Endothelial cell of umbilical vein (primary cell): ENCODE results near the gene ADD1. TPM values are rescaled to one million over a fixed set of nuclear protein-coding genes. Genes with fewer than 3 reads are reported as not detected.

Experiments
- BruUV-seq: library from RNA; stranded (reverse); fragments of 400-500 nt; replicated peaks from 2 replicates; lab custom pipeline; 2021; lab: Mats Ljungman, UMichigan
- CTCF ChIA-PET: fragments of 300-600, 350-600 bp; sonication (Branson Sonifier 250); formaldehyde crosslinking; loops from one replicate; lab custom pipeline; 2021; ENCODE audit warnings: antibody characterized with exemption, inconsistent platforms; lab: Charles Lee
- POLR2A ChIA-PET: fragments of 300-600, 350-600 bp; sonication (Branson Sonifier 250); formaldehyde crosslinking; loops from one replicate; lab custom pipeline; 2021; ENCODE audit warnings: antibody characterized with exemption, inconsistent platforms; lab: Charles Lee
- DNase-seq: peaks from one replicate; pipeline ENCODE4 v3.0.0-alpha.2; 2011; ENCODE audit warnings: low read depth, low spot score
- FAIRE-seq: peaks from 2 replicates; lab custom pipeline; 2011; peaks lifted over from hg19 to GRCh38; lab: Jason Lieb, UNC
- H2AFZ ChIP-seq: 2 replicates; pipeline ENCODE4 v1.6.0; 2012; ENCODE audit warnings: low read depth, low read length, control low read depth, inconsistent platforms
- H3K27ac ChIP-seq: 2 replicates; pipeline ENCODE4 v1.5.1; 2011; ENCODE audit warnings: low read depth, mild to moderate bottlenecking, control low read depth, low read length, moderate library complexity; ENCODE audit not compliant: insufficient read depth
- H3K27me3 ChIP-seq, 2 experiments: 2 replicates each; pipeline versions ENCODE4 v1.6.0 to v1.6.1; 2011; ENCODE audit warnings: low read length in 2 of 2, mixed read lengths in 1 of 2; ENCODE audit not compliant: control insufficient read depth in 2 of 2, insufficient read depth in 2 of 2
- H3K36me3 ChIP-seq, 2 experiments: 2 replicates in 1 of 2; 3 replicates in 1 of 2; pipeline ENCODE4 v1.5.1; 2011; ENCODE audit warnings: low read length in 2 of 2, mild to moderate bottlenecking in 1 of 2, moderate library complexity in 1 of 2; ENCODE audit not compliant: control insufficient read depth in 2 of 2, insufficient read depth in 2 of 2; ENCODE audit errors: extremely low read depth in 1 of 2
- H3K4me1 ChIP-seq: 3 replicates; pipeline ENCODE4 v1.5.1; 2011; ENCODE audit warnings: mild to moderate bottlenecking, low read length; ENCODE audit not compliant: control insufficient read depth, insufficient read depth; ENCODE audit errors: extremely low read depth
- H3K4me2 ChIP-seq: 2 replicates; pipeline ENCODE4 v1.6.1; 2011; ENCODE audit warnings: low read length, control low read depth, mixed read lengths; ENCODE audit not compliant: insufficient read depth
- H3K4me3 ChIP-seq, 3 experiments: fragments of 200-600 bp in 1 of 3; sonication (generic), shearing (Covaris generic) in 1 of 3; replicated peaks in 1 of 3; 2 replicates each; pipeline ENCODE4 v1.5.1; 2011 to 2016; ENCODE audit warnings: control low read depth in 3 of 3, low read length in 3 of 3, mild to moderate bottlenecking in 2 of 3, inconsistent platforms in 1 of 3, low read depth in 1 of 3, moderate library complexity in 1 of 3; ENCODE audit not compliant: insufficient read depth in 1 of 3
- H3K79me2 ChIP-seq: 2 replicates; pipeline ENCODE4 v1.6.0; 2012; ENCODE audit warnings: low read length, inconsistent platforms; ENCODE audit not compliant: control insufficient read depth, insufficient read depth
- H3K9ac ChIP-seq: replicated peaks from 2 replicates; pipeline ENCODE3; 2011; ENCODE audit warnings: low read length, control low read depth; ENCODE audit not compliant: insufficient read depth; ENCODE audit errors: extremely low read depth
- H3K9me1 ChIP-seq: replicated peaks from 3 replicates; pipeline ENCODE4 v1.6.0; 2011; ENCODE audit warnings: mild to moderate bottlenecking, low read length; ENCODE audit not compliant: control insufficient read depth, insufficient read depth; ENCODE audit errors: extremely low read depth
- H3K9me3 ChIP-seq: replicated peaks from 2 replicates; pipeline ENCODE4 v1.5.1; 2012; ENCODE audit warnings: low read length, inconsistent platforms; ENCODE audit not compliant: control insufficient read depth, insufficient read depth
- H4K20me1 ChIP-seq: replicated peaks from 2 replicates; pipeline ENCODE3; 2011; ENCODE audit warnings: mild to moderate bottlenecking, low read length; ENCODE audit not compliant: control insufficient read depth, insufficient read depth; ENCODE audit errors: extremely low read depth
- EZH2 ChIP-seq: IDR thresholded peaks from 2 replicates; pipeline ENCODE4 v1.6.1; 2012; ENCODE audit warnings: borderline replicate concordance, low read depth, mild to moderate bottlenecking, moderate library complexity, low read length, inconsistent platforms; ENCODE audit not compliant: severe bottlenecking
- FOS ChIP-seq: IDR thresholded peaks from 2 replicates; pipeline ENCODE4 v1.6.1; 2011; ENCODE audit warnings: mild to moderate bottlenecking, low read length, moderate library complexity, borderline replicate concordance; ENCODE audit not compliant: insufficient read depth
- GATA2 ChIP-seq: IDR thresholded peaks from 2 replicates; pipeline ENCODE4 v1.7.0; 2011; ENCODE audit warnings: low read depth, mild to moderate bottlenecking, moderate library complexity, mixed read lengths, low read length; ENCODE audit not compliant: insufficient read length, insufficient read depth
- JUN ChIP-seq: IDR thresholded peaks from 2 replicates; pipeline ENCODE4 v1.6.1; 2011; ENCODE audit warnings: borderline replicate concordance, low read depth; ENCODE audit not compliant: insufficient read length, insufficient read depth
- MYC ChIP-seq: IDR thresholded peaks from one replicate; pipeline ENCODE4 v1.6.1; 2011; ENCODE audit warnings: mild to moderate bottlenecking, low read depth, low read length
- POLR2A ChIP-seq: IDR thresholded peaks from 2 replicates; pipeline ENCODE4 v1.6.1; 2012; ENCODE audit warnings: low read depth, mild to moderate bottlenecking, control low read depth, low read length
- POLR2AphosphoS5 ChIP-seq: IDR thresholded peaks from 2 replicates; pipeline ENCODE4 v1.6.1; 2012; ENCODE audit warnings: low read depth, mild to moderate bottlenecking, control low read depth, low read length, moderate library complexity; ENCODE audit not compliant: insufficient read depth
- dilution Hi-C: fragments of 300-500 bp; cut with MboI; formaldehyde crosslinking; loops from one replicate; pipeline ENCODE4 v1.15.0; 2019; ENCODE audit warnings: low sequenced_read_pairs; ENCODE audit not compliant: extremely low pct_ligation_motif_present
- intact Hi-C: fragments of 100-400 bp; cut with micrococcal nuclease; formaldehyde crosslinking; loops from one replicate; pipeline ENCODE4 v1.10.0; 2022
- polyA plus RNA-seq, 4 experiments: library from polyadenylated mRNA; depleted of rRNA in 3 of 4; stranded (reverse) in 3 of 4; unstranded in 1 of 4; fragments of >200 nt; gene quantifications; 2 replicates each; pipeline versions ENCODE4 v1.2.1 to v1.2.3, GENCODE V29; 2011 to 2012; ENCODE audit warnings: missing spikeins in 1 of 4
- total RNA-seq: library from RNA; stranded (reverse); gene quantifications from 2 replicates; pipeline ENCODE4 v1.2.3, GENCODE V29; 2021
- TF ChIP-seq, protein P1 (sequence below), 2 donors: IDR thresholded peaks; 1 replicate in 1 of 2; 2 replicates in 1 of 2; pipeline ENCODE4 v1.5.1; 2011; ENCODE audit warnings: low read length in 2 of 2, mild to moderate bottlenecking in 2 of 2, moderate library complexity in 2 of 2, control low read depth in 1 of 2, inconsistent platforms in 1 of 2, low read depth in 1 of 2; ENCODE audit not compliant: insufficient read depth in 1 of 2; ENCODE audit errors: extremely low read depth in 1 of 2
- TF ChIP-seq, protein P2 (sequence below): IDR thresholded peaks from 2 replicates; pipeline ENCODE4 v1.6.1; 2011; ENCODE audit not compliant: insufficient read depth, insufficient read length

ADD1 gene
- total and polyA plus RNA-seq, 2 donors (not counting 3 experiments of a cell fraction or from before 2014, with no cell fraction given) = 219 to 305 TPM

DNA sequence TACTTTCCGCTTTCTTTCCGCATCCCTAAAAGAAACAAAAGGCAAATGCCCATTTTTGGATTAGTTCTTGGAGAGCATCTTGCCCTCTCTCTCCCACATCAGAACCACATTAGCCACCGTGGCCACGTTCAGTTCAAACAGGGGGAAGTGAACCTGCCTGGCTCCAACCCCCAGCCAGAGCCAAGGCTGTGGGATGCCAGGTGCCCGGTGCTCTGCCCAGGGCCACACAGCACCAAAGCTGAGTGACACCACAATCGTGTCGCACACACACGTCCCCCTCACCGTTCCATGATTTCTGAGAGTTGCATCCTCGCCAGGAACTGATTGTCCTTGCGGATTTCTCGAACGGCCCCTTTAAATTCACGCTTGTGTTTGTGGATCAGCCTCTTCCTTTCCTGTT is 95.3 kb downstream of the ADD1 start:
- ChIA-PET POLR2A (no interaction called here), CTCF (interaction anchor here (1.4 to 1.7 kb wide), 2 partner anchors 10 to 15 kb away, joined by 3 to 4 read pairs; no protein-coding TSS in a partner anchor)
- Histone ChIP-seq H3K4me3 (no peak overlapping the region), H3K4me1 (peaks cover 11% of the 10 kb centered on the region), H3K27me3 (no peaks in the 10 kb centered on the region), H3K79me2 (peaks cover 1% of the 10 kb centered on the region), H3K27ac (no peak overlapping the region), H3K4me2 (no peak overlapping the region), H3K36me3 (peaks cover 8 to 51% of the 10 kb centered on the region in 2 experiments), H4K20me1 (no peaks in the 10 kb centered on the region), H2AFZ (no peak overlapping the region), H3K9me1 (no peaks in the 10 kb centered on the region), H3K9ac (no peak overlapping the region), H3K9me3 (no peaks in the 10 kb centered on the region)
- no TSS peak for BruUV-seq
- no peak for DNase-seq
- no peak for TF ChIP-seq GATA2
- TF ChIP-seq POLR2A = no peak
- TF ChIP-seq MYC = no peak
- TF ChIP-seq JUN = no peak
- TF ChIP-seq, protein P1, sequence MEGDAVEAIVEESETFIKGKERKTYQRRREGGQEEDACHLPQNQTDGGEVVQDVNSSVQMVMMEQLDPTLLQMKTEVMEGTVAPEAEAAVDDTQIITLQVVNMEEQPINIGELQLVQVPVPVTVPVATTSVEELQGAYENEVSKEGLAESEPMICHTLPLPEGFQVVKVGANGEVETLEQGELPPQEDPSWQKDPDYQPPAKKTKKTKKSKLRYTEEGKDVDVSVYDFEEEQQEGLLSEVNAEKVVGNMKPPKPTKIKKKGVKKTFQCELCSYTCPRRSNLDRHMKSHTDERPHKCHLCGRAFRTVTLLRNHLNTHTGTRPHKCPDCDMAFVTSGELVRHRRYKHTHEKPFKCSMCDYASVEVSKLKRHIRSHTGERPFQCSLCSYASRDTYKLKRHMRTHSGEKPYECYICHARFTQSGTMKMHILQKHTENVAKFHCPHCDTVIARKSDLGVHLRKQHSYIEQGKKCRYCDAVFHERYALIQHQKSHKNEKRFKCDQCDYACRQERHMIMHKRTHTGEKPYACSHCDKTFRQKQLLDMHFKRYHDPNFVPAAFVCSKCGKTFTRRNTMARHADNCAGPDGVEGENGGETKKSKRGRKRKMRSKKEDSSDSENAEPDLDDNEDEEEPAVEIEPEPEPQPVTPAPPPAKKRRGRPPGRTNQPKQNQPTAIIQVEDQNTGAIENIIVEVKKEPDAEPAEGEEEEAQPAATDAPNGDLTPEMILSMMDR (IDR thresholded peaks at IDR 0.05; ENCODE audit: extremely low read depth in 1 of 2, insufficient read depth in 1 of 2, low read depth in 1 of 2, low read length in 2 of 2) = no peak
- TF ChIP-seq, protein P2, sequence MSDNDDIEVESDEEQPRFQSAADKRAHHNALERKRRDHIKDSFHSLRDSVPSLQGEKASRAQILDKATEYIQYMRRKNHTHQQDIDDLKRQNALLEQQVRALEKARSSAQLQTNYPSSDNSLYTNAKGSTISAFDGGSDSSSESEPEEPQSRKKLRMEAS = no peak
- TF ChIP-seq FOS = no peak
- TF ChIP-seq EZH2 = no peak
- no peak for TF ChIP-seq POLR2AphosphoS5
- intact Hi-C loops (no loop called here), dilution Hi-C loops (no loop called here)
- no peak for FAIRE-seq
